Mammary epithelial cell (primary cell): Measurements from ENCODE around the gene UHRF1.

Source experiments
- CTCF ChIP-seq, 2 donors: IDR thresholded peaks in 1 of 2; conservative IDR thresholded peaks in 1 of 2; 2 replicates each; pipeline ENCODE4 v1.5.1; 2011 to 2012; ENCODE audit warnings: inconsistent platforms in 2 of 2, low read length in 2 of 2, mild to moderate bottlenecking in 2 of 2, control low read depth in 1 of 2, low read depth in 1 of 2; ENCODE audit not compliant: insufficient read depth in 1 of 2; ENCODE audit errors: extremely low read depth in 1 of 2
- EZH2 ChIP-seq: IDR thresholded peaks from 2 replicates; pipeline ENCODE4 v1.6.1; 2012; ENCODE audit warnings: low read length, inconsistent platforms, borderline replicate concordance

- TF ChIP-seq CTCF (conservative IDR thresholded peaks at IDR 0.05 in 1 of 2, IDR thresholded peaks at IDR 0.05 in 1 of 2; ENCODE audit: extremely low read depth in 1 of 2, insufficient read depth in 1 of 2, low read depth in 1 of 2, low read length in 2 of 2) (no peak), EZH2 (no peak)
These were observed 12.9 kb upstream of the UHRF1 start for GRCh38 chr19:4896372-4896771.
